GM21447 (cell line): ENCODE data around the gene FXYD2.

ENCODE experiments used
- ATAC-seq: cut with Tn5 transposase; IDR thresholded peaks from one replicate; pipeline ENCODE4 v1.9.1; 2021; ENCODE audit not compliant: unreplicated experiment

Gene FXYD2

DNA sequence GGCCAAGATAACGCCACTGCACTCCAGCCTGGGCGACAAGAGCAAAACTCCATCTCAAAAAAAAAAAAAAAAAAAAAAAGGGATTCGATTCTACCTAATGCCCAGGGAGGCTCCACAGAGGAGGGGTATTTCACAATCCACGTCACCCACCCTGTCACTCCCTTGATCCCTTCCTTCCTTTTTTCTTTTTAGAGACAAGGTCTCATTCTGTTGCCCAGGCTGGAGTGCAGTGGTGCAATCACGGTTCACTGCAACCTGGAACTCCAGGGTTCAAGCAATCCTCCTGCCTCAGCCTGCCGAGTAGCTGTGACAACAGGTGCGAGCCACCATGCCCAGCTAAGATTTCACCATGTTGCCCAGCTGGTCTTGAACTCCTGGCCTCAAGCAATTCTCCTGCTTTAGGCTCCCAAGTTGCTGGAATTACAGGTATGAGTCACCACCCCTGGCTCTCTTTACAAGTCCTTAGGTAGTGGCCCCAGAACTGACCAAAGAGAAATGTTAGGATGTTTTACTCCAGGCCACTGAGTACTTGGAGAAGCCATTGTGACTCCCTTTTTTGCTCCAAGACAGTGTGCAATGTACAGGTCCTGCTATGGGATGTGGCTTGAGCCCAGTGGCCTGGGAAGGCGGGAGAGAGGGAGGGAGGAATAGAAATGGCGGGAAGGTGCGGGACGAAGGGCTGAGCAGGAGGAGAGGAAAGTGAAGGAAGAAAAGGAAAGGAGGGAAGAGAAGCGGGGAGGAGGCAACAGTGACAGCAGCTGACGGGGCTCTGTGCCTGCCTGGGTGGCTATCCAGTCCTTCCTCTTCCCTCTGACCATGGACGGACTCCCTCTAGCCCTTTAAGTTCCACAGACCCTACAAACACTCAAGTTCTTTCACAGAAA, 11.8 kb upstream of the FXYD2 start:
- no peak for ATAC-seq

GRCh38 chr11:117835576-117835975, 11.0 kb upstream of the FXYD2 start:
- ATAC-seq: no peak

DNA sequence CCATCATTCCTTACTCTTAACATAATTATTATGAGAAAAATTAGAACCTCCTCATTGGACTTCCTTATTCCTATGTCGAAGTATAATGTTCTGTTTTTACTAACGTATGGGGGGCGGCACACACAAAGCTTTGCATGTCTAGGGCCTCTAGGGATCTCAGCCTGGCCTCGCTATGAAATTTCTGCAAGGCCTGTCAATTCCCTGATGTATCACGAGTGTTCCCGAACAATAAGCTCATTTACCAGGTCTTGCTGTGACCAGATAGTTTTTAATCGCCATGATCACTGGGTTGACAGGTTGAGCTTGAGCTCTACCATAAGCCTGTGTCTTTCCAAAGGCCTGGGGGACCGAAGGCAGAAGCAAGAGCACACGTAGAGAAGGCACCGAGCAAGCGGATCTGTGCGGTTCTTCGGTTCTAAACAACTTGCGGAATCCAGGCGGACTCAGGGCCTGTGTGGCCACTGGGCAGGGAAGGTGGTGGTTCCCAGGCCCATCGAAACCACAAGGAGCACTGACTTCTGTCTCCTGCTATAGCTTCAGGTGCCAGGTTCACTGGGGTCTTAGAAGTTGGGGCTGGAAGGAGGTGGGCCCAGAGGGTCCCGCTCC, 10.4 kb upstream of the FXYD2 start:
- ATAC-seq: no peak

- no peak for ATAC-seq
Measured at GRCh38 chr11:117834068-117834810, 9.7 kb upstream of the FXYD2 start.

DNA sequence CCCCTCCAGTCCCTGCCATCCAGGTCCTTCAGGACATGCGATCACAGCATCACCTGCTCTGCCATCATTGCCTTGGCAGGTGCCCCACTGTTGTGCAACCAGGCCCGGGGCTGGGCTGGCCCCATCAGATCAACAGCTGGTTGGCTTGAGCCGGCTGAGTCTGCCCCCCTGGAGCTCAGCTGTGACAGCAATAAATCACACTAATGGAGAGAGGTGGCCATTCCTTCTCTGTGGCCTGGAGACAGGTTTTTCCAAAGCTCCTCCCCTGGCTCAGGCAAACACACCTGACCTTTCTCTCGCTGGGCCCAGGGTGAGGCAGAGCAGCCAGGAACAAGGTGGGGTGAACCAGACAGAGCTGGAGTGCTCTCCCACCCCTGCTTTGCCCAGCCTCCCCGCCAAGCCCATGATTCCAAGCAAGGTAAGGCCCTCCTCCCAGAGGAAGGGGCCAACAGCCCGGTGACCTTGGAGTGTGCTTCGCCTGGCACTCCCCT, 8.9 kb upstream of the FXYD2 start:
- no peak for ATAC-seq

DNA sequence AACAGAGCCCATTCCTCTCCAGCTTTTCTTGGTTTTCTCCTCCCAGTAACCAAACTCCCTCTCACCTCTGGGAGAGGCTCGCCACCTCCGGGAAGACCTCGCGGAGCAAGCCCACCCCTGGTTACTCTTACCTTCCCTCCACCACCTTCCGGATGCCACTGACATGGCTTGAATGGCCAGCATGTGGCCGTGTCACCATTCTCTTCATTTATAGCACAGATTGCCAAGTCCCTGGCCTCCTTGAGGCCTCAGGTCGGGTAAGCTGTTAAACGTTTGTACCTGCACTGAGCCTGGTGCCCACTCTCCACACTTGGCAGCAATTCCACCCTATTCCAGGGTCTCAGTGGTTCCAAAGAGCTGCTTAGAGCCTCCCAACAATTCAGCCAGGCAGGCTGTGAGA, 8.0 kb upstream of the FXYD2 start:
- no peak for ATAC-seq

- ATAC-seq: no peak
Measured at GRCh38 chr11:117831661-117832415, 7.3 kb upstream of the FXYD2 start.

- no peak for ATAC-seq
Measured at GRCh38 chr11:117830674-117831351, 6.3 kb upstream of the FXYD2 start.

DNA sequence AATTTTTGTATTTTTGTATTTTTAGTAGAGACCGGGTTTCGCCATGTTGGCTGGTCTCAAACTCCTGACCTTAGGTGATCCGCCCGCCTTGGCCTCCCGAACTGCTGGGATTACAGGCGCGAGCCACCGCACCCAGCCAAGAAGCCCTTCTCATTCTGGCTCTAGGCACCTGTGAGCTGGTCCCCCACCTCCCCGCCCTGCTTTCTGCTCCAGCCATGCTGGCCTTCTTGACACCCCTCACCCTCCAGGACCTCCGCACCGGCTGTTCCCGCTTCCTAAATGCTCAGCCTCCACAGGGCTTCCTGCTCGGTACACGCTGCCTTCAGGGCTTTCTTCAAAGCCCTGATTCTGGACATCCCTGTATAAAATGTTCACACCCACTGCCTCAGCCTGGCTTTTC, 5.5 kb upstream of the FXYD2 start:
- no peak for ATAC-seq

- ATAC-seq: no peak
Measured at GRCh38 chr11:117829369-117829725, 4.8 kb upstream of the FXYD2 start.

- ATAC-seq: peak; percentile 51
Measured at GRCh38 chr11:117828611-117829368, 4.2 kb upstream of the FXYD2 start.

GRCh38 chr11:117827521-117828511, 3.3 kb upstream of the FXYD2 start:
- peak; percentile 24 for ATAC-seq

GRCh38 chr11:117826832-117827231, 2.3 kb upstream of the FXYD2 start:
- ATAC-seq: no peak

DNA sequence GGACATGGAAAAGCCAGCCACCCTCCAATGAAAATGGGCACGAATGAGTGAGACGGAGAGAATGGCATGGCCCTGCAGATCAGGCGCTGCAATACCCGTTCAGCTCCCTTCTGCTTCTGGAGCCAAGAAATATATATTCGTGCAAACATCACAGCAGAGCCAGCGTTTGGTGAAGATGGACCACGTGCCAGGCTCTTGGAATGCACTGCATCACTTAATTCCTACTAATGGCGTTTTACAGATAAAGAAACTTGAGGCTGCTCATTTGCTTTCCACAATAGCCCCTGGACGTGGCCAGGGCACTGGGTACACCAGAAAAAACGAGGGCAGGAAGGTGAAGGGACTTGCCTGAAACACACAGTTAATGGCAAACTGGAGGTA, 1.6 kb upstream of the FXYD2 start:
- ATAC-seq: no peak

DNA sequence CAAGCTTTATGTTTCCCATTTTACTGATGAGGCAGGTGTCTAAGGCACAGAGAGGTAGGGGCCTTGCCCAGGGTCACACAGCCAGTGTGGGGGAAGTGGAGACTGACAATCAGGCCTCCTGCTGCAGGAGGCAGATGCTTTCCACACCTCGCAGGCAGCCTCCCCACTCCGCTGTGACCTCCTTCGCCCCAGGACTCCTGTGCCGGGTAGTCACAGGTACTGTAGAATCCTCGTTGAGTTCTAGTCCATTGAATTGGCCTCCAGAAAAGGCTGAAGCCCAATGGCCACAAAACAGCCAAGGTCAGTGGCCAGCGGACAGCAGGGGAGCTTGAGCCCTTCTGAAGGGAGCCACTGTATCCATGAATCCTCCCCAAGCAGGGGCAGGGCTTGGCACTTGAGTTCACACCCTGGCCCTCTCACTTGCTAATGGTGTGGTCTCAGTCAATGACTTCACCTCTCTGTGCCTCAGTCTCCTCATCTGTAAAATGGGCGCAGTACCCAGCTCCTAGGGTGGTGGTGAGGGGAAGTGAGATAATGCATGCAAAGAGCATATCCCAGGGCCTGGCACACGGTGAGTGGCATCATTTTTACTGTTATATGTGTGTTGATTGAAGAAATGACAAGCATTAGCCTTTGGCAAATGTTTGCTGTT, 1.1 kb upstream of the FXYD2 start:
- ATAC-seq: no peak

DNA sequence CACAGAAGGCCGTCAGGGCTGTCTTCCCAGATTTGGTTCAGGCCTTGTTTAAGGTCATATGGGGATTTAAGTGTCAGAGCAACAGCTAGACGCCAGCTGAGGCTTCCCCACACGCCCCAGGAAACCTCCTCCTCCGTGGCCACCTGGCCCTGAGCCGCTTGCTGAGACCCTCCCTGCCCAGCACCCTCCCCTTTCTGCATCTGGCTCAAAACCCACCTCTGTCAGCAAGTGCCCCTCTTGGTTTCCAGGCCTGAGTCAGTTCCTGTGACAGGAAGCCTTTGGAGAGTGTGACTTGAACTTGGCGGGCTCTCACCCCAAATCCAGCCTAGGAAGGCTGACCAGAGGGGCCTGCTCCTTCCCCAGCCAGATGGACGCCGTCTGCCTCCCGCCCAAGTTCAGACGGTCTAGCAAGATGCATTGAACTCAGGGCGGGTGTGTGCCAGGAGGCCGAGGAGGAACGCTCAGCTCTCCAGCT, 561 bp downstream of the FXYD2 start:
- ATAC-seq: no peak

GRCh38 chr11:117823294-117823945, 1.1 kb downstream of the FXYD2 start:
- ATAC-seq: no peak
